ENCODE measurements around the gene MRPS34. TPM values are rescaled to one million over a fixed set of nuclear protein-coding genes. Genes with fewer than 3 reads are reported as not detected.
A peak's percentile ranks its signal among the peaks of the same experiment; 100 is the strongest.

The MRPS34 gene
- total and polyA plus RNA-seq, 10 of the 15 experiments (the other 5 are each of a cell fraction or from before 2014, with no cell fraction given) = 3.6 to 285 (median 147) TPM

DNA sequence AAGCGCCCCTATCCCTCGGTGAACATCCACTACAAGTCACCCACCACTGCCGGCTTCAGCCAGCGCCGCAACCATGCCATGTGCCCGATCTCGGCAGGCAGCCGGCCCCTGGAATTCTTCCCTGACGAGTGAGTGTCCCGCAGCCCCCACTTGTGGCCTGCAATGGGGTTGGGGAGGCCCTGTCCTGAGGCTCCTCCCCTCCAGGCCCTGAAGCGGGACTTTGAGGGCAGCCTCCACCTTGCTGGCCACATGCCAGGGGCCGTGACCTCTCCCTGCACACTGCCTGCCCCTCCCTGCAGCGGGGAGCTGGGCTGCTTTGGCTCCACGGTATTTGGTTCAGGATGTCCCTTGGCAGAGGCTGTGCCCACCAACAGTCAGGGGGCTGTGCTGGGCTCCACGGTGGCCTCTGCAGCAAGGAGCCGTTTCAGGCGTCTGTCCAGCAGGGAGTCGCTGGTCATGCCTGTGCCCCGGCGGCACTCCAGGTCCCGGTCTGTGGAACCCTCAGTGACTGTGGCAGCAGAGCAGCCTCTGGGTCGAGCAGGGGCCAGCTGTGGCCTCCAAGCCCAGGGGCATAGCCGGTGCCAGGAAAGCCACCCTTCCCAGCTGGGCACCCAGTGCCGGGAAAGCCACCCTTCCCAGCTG is 9.9 kb downstream of the MRPS34 start:
- CTCF ChIA-PET = no interaction called here
- SMC1A ChIA-PET (ENCODE audit: uncharacterized antibody, unreplicated experiment) = no interaction called here
- no peak for FAIRE-seq
- H3K36me3 ChIP-seq (ENCODE audit: control insufficient read depth in 2 of 2, insufficient read depth in 2 of 2, low read length in 1 of 2) = peaks cover 0 to 24% of the 10 kb centered on the region in 2 experiments; a peak in 3 of 4 replicates
- TF ChIP-seq, protein P1, sequence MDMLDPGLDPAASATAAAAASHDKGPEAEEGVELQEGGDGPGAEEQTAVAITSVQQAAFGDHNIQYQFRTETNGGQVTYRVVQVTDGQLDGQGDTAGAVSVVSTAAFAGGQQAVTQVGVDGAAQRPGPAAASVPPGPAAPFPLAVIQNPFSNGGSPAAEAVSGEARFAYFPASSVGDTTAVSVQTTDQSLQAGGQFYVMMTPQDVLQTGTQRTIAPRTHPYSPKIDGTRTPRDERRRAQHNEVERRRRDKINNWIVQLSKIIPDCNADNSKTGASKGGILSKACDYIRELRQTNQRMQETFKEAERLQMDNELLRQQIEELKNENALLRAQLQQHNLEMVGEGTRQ (IDR thresholded peaks at IDR 0.05; ENCODE audit: borderline replicate concordance, low read depth, low read length) = no peak
- TF ChIP-seq WRNIP1 (IDR thresholded peaks at IDR 0.05; ENCODE audit: borderline replicate concordance, low read depth, low read length) (no peak), NBN (IDR thresholded peaks at IDR 0.05) (no peak), POLR2A (IDR thresholded peaks at IDR 0.05; ENCODE audit: low read depth, low read length) (peak; percentile 34; the same call in 1 of the 2 replicates), SUPT20H (IDR thresholded peaks at IDR 0.05; ENCODE audit: borderline replicate concordance, control insufficient read depth, low read depth, low read length) (no peak), HDAC2 (IDR thresholded peaks at IDR 0.05) (no peak), NR2F1 (conservative IDR thresholded peaks at IDR 0.05) (peak; percentile 28; the same call in 1 of the 2 replicates), HDGF (IDR thresholded peaks at IDR 0.05) (no peak)
- no peak overlapping the region for H3K27ac ChIP-seq (ENCODE audit: control insufficient read depth, insufficient read depth)
- intact Hi-C loops (cut with micrococcal nuclease; ENCODE audit: unreplicated experiment) = no loop called here
- no peaks in the 10 kb centered on the region for H3K4me1 ChIP-seq (ENCODE audit: control insufficient read depth, insufficient read depth, low read length)
- in situ Hi-C loops (cut with MboI) = no loop called here
- no peaks in the 10 kb centered on the region for H3K9me3 ChIP-seq (replicated peaks; ENCODE audit: control insufficient read depth, insufficient read depth, low read length)
- H3K4me2 ChIP-seq (ENCODE audit: control insufficient read depth, insufficient read depth) = no peak overlapping the region
- ATAC-seq = no peak
- no TSS peak for BruUV-seq (replicated peaks)
- H3K9ac ChIP-seq (ENCODE audit: control insufficient read depth, insufficient read depth, low read length) = no peak overlapping the region
- H3K4me3 ChIP-seq = no peak overlapping the region
- H3K27me3 ChIP-seq (replicated peaks in 1 of 2; ENCODE audit: control insufficient read depth in 2 of 2, insufficient read depth in 2 of 2, low read length in 1 of 2) = no peaks in the 10 kb centered on the region
- no peaks in the 10 kb centered on the region for H3K79me2 ChIP-seq (ENCODE audit: control insufficient read depth, insufficient read depth, low read length)
- no peaks in the 10 kb centered on the region for H4K20me1 ChIP-seq (ENCODE audit: control insufficient read depth, insufficient read depth)
- POLR2A ChIA-PET = no interaction called here
- DNase-seq (ENCODE audit: low read depth, low spot score) = no peak
- RAD21 ChIA-PET (ENCODE audit: unreplicated experiment) = no interaction called here
- no peak overlapping the region for H2AFZ ChIP-seq (ENCODE audit: control insufficient read depth, low read depth, low read length)
- WGBS (ENCODE audit: insufficient coverage, insufficient replicate concordance, low lambda C conversion rate, missing lambda C conversion rate) = 98% methylated on average over 24 of the region's 24 CpGs

Measured in GM12878 (cell line).